Fibroblast of lung (primary cell): Measurements from ENCODE around the gene DHFR2. TPM values are rescaled to one million over a fixed set of nuclear protein-coding genes. Genes with fewer than 3 reads are reported as not detected.

Source experiments
- DNase-seq, 2 donors: peaks; one replicate each; pipeline versions ENCODE4 v3.0.0 to v3.0.0-alpha.2; 2010; ENCODE audit warnings: low read depth in 2 of 2
- H2AFZ ChIP-seq: 2 replicates; pipeline ENCODE4 v1.5.1; 2012; ENCODE audit warnings: low read length, control low read depth, inconsistent platforms
- H3K27ac ChIP-seq: 2 replicates; pipeline ENCODE4 v1.5.1; 2011; ENCODE audit warnings: low read length, control low read depth; ENCODE audit not compliant: insufficient read depth
- H3K27me3 ChIP-seq: 2 replicates; pipeline ENCODE4 v1.5.1; 2011; ENCODE audit warnings: mild to moderate bottlenecking, low read length; ENCODE audit not compliant: control insufficient read depth, insufficient read depth
- H3K36me3 ChIP-seq: 2 replicates; pipeline ENCODE4 v1.5.1; 2011; ENCODE audit warnings: low read length; ENCODE audit not compliant: control insufficient read depth, insufficient read depth
- H3K4me1 ChIP-seq: 2 replicates; pipeline ENCODE4 v1.5.1; 2011; ENCODE audit warnings: low read length; ENCODE audit not compliant: control insufficient read depth, insufficient read depth; ENCODE audit errors: extremely low read depth
- H3K4me2 ChIP-seq: 2 replicates; pipeline ENCODE4 v1.5.1; 2011; ENCODE audit warnings: low read length, control low read depth; ENCODE audit not compliant: insufficient read depth; ENCODE audit errors: extremely low read depth
- H3K4me3 ChIP-seq, 4 experiments: fragments of 200-600 bp in 1 of 4; sonication (generic) in 1 of 4; replicated peaks in 1 of 4; 2 replicates each; pipeline ENCODE4 v1.5.1; 2011 to 2016; ENCODE audit warnings: low read length in 4 of 4, low read depth in 3 of 4, mild to moderate bottlenecking in 3 of 4, control low read depth in 2 of 4, inconsistent platforms in 1 of 4, mixed read lengths in 1 of 4; ENCODE audit not compliant: insufficient read depth in 1 of 4; ENCODE audit errors: control extremely low read depth in 1 of 4
- H3K79me2 ChIP-seq: 2 replicates; pipeline ENCODE4 v1.5.1; 2012; ENCODE audit warnings: mild to moderate bottlenecking, low read length, inconsistent platforms; ENCODE audit not compliant: control insufficient read depth, insufficient read depth
- H3K9ac ChIP-seq: 2 replicates; pipeline ENCODE4 v1.5.1; 2011; ENCODE audit warnings: mild to moderate bottlenecking, low read length, control low read depth; ENCODE audit not compliant: insufficient read depth
- H3K9me3 ChIP-seq: 2 replicates; pipeline ENCODE4 v1.5.1; 2012; ENCODE audit warnings: low read depth, low read length; ENCODE audit not compliant: control insufficient read depth, insufficient read depth
- H4K20me1 ChIP-seq: 2 replicates; pipeline ENCODE4 v1.5.1; 2011; ENCODE audit warnings: low read length; ENCODE audit not compliant: control insufficient read depth, insufficient read depth; ENCODE audit errors: extremely low read depth
- CTCF ChIP-seq, 2 donors: IDR thresholded peaks in 1 of 2; conservative IDR thresholded peaks in 1 of 2; 1 replicate in 1 of 2; 2 replicates in 1 of 2; pipeline ENCODE4 v1.5.1; 2011 to 2012; ENCODE audit warnings: low read length in 2 of 2, control low read depth in 1 of 2, inconsistent platforms in 1 of 2, low read depth in 1 of 2, mild to moderate bottlenecking in 1 of 2
- EZH2 ChIP-seq: IDR thresholded peaks from 2 replicates; pipeline ENCODE4 v1.5.1; 2012; ENCODE audit warnings: low read length, control low read depth, mild to moderate bottlenecking; ENCODE audit errors: missing control alignments
- polyA plus RNA-seq, 2 donors: library from polyadenylated mRNA; depleted of rRNA in 1 of 2; stranded (reverse) in 1 of 2; unstranded in 1 of 2; fragments of >200 nt; gene quantifications; 2 replicates each; pipeline ENCODE4 v1.2.1, GENCODE V29; 2011 to 2012; ENCODE audit warnings: missing spikeins in 1 of 2
- total RNA-seq: library from RNA; depleted of rRNA; stranded (reverse); fragments of >200 nt; gene quantifications from 2 replicates; pipeline ENCODE4 v1.2.1, GENCODE V29; 2014

DHFR2 gene
- total and polyA plus RNA-seq, 2 donors (not counting 1 experiment from before 2014, with no cell fraction given) = 4.3 to 6.9 TPM

GRCh38 chr3:94061297-94061696 lies 1.4 kb downstream of the DHFR2 start:
- no peak overlapping the region for H3K4me3 ChIP-seq
- H3K36me3 ChIP-seq = no peaks in the 10 kb centered on the region

GRCh38 chr3:94050546-94050945 lies 12.2 kb downstream of the DHFR2 start:
- Histone ChIP-seq H3K27me3 (no peaks in the 10 kb centered on the region), H3K4me1 (no peaks in the 10 kb centered on the region), H3K36me3 (no peaks in the 10 kb centered on the region), H4K20me1 (no peaks in the 10 kb centered on the region), H2AFZ (no peak overlapping the region), H3K79me2 (no peaks in the 10 kb centered on the region), H3K9ac (no peak overlapping the region), H3K9me3 (no peaks in the 10 kb centered on the region), H3K27ac (no peak overlapping the region), H3K4me2 (no peak overlapping the region), H3K4me3 (no peak overlapping the region)
- DNase-seq = no peak
- TF ChIP-seq CTCF (conservative IDR thresholded peaks at IDR 0.05 in 1 of 2, IDR thresholded peaks at IDR 0.05 in 1 of 2; ENCODE audit: low read depth in 1 of 2, low read length in 2 of 2) (no peak), EZH2 (no peak)

More at GRCh38 chr3:94061297-94061696, 1.4 kb downstream of the DHFR2 start:
- Histone ChIP-seq H3K4me2 (no peak overlapping the region), H3K9ac (no peak overlapping the region), H4K20me1 (no peaks in the 10 kb centered on the region), H3K79me2 (peaks cover 15% of the 10 kb centered on the region), H3K27me3 (no peaks in the 10 kb centered on the region), H3K9me3 (no peaks in the 10 kb centered on the region), H3K27ac (no peak overlapping the region), H2AFZ (no peak overlapping the region), H3K4me1 (no peaks in the 10 kb centered on the region)
- no peak for DNase-seq
- TF ChIP-seq EZH2 (no peak), CTCF (conservative IDR thresholded peaks at IDR 0.05 in 1 of 2, IDR thresholded peaks at IDR 0.05 in 1 of 2; ENCODE audit: low read depth in 1 of 2, low read length in 2 of 2) (no peak)

- Histone ChIP-seq H3K79me2 (no peaks in the 10 kb centered on the region), H3K4me2 (no peak overlapping the region), H3K27me3 (no peaks in the 10 kb centered on the region), H3K27ac (no peak overlapping the region), H3K9me3 (no peaks in the 10 kb centered on the region), H3K9ac (no peak overlapping the region), H3K36me3 (no peaks in the 10 kb centered on the region), H3K4me3 (no peak overlapping the region), H2AFZ (no peak overlapping the region), H3K4me1 (no peaks in the 10 kb centered on the region), H4K20me1 (no peaks in the 10 kb centered on the region)
- no peak for TF ChIP-seq EZH2
- no peak for TF ChIP-seq CTCF (conservative IDR thresholded peaks at IDR 0.05 in 1 of 2, IDR thresholded peaks at IDR 0.05 in 1 of 2; ENCODE audit: low read depth in 1 of 2, low read length in 2 of 2)
- no peak for DNase-seq
These were observed 13.4 kb downstream of the DHFR2 start for GRCh38 chr3:94049267-94049666.
